ENCODE data around the gene CAMK1D.
"Not testable (repeated sequence)": the region's sequence is repeated elsewhere in the genome, so short reads cannot be mapped to it uniquely, and the experiment has no call there.

CAMK1D gene

GRCh38 chr10:12480440-12480839 lies 131.1 kb downstream of the CAMK1D start:
- no peak for ATAC-seq
- no peak for DNase-seq
- Mint-ChIP-seq H3K4me3 (no peak overlapping the region), H3K27ac (no peak overlapping the region), H3K27me3 (no peaks in the 10 kb centered on the region), H3K9me3 (no peaks in the 10 kb centered on the region), H3K36me3 (ENCODE audit: low read depth) (peaks cover 3% of the 10 kb centered on the region), H3K4me1 (peaks cover 24% of the 10 kb centered on the region)

- no peaks in the 10 kb centered on the region for H3K9me3 Mint-ChIP-seq
- no peaks in the 10 kb centered on the region for H3K27me3 Mint-ChIP-seq
- ATAC-seq (no peak), DNase-seq (no peak)
- peaks cover 3% of the 10 kb centered on the region for H3K36me3 Mint-ChIP-seq (ENCODE audit: low read depth)
- H3K4me3 Mint-ChIP-seq, result no peak overlapping the region
- no peak overlapping the region for H3K27ac Mint-ChIP-seq
- H3K4me1 Mint-ChIP-seq, result peaks cover 26% of the 10 kb centered on the region
Observed at GRCh38 chr10:12481924-12482323, 132.6 kb downstream of the CAMK1D start.

DNA sequence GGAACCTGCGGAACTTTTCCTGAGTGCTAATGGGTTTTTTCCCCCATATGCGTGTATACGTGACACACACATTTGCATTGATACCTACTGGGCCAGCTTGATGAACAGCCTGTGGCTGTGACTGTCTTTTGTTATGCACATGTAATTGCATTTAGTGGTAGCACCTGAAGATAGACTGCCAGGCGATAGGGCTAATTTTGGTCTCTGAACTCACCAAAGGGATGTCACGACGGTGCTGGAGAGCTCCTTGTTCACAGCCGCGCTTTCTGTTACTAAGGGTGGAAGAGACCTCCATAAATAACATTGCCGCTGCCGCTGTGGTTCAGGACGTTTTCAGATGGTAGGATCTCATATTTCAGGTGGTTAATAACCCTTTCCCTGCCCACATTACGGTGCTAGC lies 133.2 kb downstream of the CAMK1D start:
- no peak for ATAC-seq
- Mint-ChIP-seq H3K27ac (no peak overlapping the region), H3K27me3 (no peaks in the 10 kb centered on the region), H3K4me3 (no peak overlapping the region), H3K4me1 (peaks cover 24% of the 10 kb centered on the region), H3K36me3 (ENCODE audit: low read depth) (peaks cover 3% of the 10 kb centered on the region), H3K9me3 (no peaks in the 10 kb centered on the region)
- DNase-seq, result no peak

DNA sequence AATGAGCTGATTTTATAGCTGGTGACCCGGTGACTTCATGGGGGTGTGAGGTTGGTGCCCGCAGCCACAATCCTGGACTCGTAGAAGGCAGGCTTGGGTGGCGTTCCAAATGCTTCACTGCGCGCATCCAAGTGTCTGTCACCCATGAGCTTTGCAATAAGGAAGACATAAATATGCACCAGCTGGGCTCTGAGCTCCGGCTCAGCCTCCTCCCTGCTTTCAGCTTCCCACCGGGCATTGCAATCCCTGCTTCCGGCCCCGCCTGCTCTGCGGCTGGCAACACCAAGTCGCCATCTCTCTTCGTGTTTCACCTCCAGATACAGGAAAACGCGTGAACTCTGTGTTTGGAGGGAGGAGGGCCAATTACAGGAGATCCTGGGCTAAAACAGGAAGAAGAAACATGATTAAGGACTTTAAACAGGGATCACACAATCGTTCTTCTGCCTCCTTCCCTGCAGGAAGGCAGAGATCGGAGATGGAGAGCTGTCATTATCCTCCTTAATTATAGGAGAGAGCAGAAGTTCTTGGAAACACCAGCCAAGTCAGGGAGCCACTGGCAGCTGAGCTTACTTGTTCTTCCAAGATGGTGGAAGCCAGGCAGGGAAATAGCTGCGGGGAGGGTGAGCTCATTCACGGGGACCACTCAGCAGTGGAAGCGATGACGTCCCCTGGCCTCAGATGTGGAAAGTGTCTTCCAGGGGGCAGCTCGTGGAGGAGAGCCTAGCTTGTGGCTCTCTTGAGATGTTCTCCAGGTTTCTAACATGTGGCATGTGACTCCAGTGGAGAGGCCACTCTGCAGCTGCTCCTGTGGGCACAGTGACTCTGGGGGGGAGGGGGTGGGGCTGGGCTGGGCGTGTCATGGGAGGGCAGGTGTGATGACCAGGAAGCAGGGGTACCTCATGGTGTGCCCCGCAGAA lies 134.9 kb downstream of the CAMK1D start:
- H3K9me3 Mint-ChIP-seq, result no peaks in the 10 kb centered on the region
- no peak for DNase-seq
- peaks cover 21% of the 10 kb centered on the region for H3K4me1 Mint-ChIP-seq

GRCh38 chr10:12484941-12485805 lies 135.8 kb downstream of the CAMK1D start:
- no peaks in the 10 kb centered on the region for H3K27me3 Mint-ChIP-seq
- no peak overlapping the region for H3K4me3 Mint-ChIP-seq
- H3K36me3 Mint-ChIP-seq (ENCODE audit: low read depth), result no peaks in the 10 kb centered on the region
- DNase-seq (peak; percentile 23), ATAC-seq (peak; percentile 68)
- peaks cover 20% of the 10 kb centered on the region for H3K4me1 Mint-ChIP-seq
- peak overlapping the region; percentile 15 for H3K27ac Mint-ChIP-seq
- no peaks in the 10 kb centered on the region for H3K9me3 Mint-ChIP-seq

More for the DNA sequence above, 134.9 kb downstream of the CAMK1D start:
- Mint-ChIP-seq H3K4me3 (no peak overlapping the region), H3K27ac (no peak overlapping the region), H3K36me3 (ENCODE audit: low read depth) (no peaks in the 10 kb centered on the region), H3K27me3 (no peaks in the 10 kb centered on the region)
- ATAC-seq, result no peak

GRCh38 chr10:12487366-12487765 lies 138.0 kb downstream of the CAMK1D start:
- Mint-ChIP-seq H3K36me3 (ENCODE audit: low read depth) (no peaks in the 10 kb centered on the region), H3K27me3 (no peaks in the 10 kb centered on the region), H3K27ac (no peak overlapping the region), H3K4me1 (peaks cover 18% of the 10 kb centered on the region), H3K9me3 (no peaks in the 10 kb centered on the region), H3K4me3 (no peak overlapping the region)
- ATAC-seq (no peak), DNase-seq (no peak)

- Mint-ChIP-seq H3K27ac (no peak overlapping the region), H3K27me3 (no peaks in the 10 kb centered on the region), H3K9me3 (no peaks in the 10 kb centered on the region), H3K4me1 (peaks cover 16% of the 10 kb centered on the region), H3K36me3 (ENCODE audit: low read depth) (no peaks in the 10 kb centered on the region), H3K4me3 (no peak overlapping the region)
- ATAC-seq (no peak), DNase-seq (no peak)
Observed at GRCh38 chr10:12488626-12489025, 139.3 kb downstream of the CAMK1D start.

DNA sequence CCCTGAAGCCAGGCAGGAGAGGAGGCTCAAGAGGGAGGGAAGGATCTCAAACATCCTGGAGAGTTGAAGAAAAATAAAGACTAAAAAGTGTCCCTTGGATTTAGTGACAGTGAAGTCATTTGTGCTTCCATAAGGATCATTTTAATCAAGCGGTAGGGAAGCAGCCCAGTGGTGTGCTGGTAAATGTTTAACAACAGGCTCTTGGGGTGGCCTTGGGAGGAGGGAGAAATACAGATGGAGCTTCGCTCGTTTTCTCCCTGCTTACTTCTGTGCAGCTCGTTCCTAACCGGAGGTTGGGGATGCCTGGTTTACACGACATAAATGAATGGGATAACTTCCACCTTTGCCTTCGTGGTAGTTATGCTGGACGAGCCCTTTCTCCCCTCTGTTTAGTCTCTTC lies 140.0 kb downstream of the CAMK1D start:
- no peak for DNase-seq
- Mint-ChIP-seq H3K36me3 (ENCODE audit: low read depth) (no peaks in the 10 kb centered on the region), H3K9me3 (no peaks in the 10 kb centered on the region), H3K4me3 (no peak overlapping the region), H3K27ac (no peak overlapping the region), H3K4me1 (peaks cover 14% of the 10 kb centered on the region), H3K27me3 (no peaks in the 10 kb centered on the region)
- ATAC-seq, result no peak

- Mint-ChIP-seq H3K4me3 (no peak overlapping the region), H3K36me3 (ENCODE audit: low read depth) (no peaks in the 10 kb centered on the region), H3K9me3 (no peaks in the 10 kb centered on the region), H3K27me3 (no peaks in the 10 kb centered on the region), H3K4me1 (peaks cover 10% of the 10 kb centered on the region), H3K27ac (no peak overlapping the region)
- ATAC-seq (no peak), DNase-seq (no peak)
Observed at GRCh38 chr10:12489806-12490205, 140.5 kb downstream of the CAMK1D start.

DNA sequence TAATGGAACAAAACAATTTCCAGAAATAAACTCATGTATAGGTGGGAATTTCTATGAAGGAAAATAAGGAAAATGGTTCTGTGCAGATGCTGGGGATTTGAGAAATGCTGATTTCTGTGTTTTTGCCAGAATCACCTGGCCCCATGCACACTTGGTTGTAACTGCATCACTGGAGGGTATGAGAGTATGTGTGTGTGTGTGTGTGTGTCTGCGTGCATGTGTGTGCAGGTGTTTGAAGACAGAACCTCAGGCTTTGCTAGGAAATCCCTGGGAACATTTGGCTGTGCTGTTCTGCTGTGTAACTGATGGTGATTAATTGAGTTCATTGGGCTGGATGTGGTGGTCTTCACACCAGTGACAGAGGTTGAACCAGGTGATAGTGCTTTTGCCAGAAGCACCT lies 141.6 kb downstream of the CAMK1D start:
- no peaks in the 10 kb centered on the region for H3K27me3 Mint-ChIP-seq
- DNase-seq, result no peak
- no peak overlapping the region for H3K27ac Mint-ChIP-seq
- H3K4me1 Mint-ChIP-seq, result peaks cover 2% of the 10 kb centered on the region
- no peak overlapping the region for H3K4me3 Mint-ChIP-seq
- ATAC-seq, result no peak
- H3K9me3 Mint-ChIP-seq, result no peaks in the 10 kb centered on the region
- H3K36me3 Mint-ChIP-seq (ENCODE audit: low read depth), result no peaks in the 10 kb centered on the region

GRCh38 chr10:12491491-12491890 lies 142.1 kb downstream of the CAMK1D start:
- Mint-ChIP-seq H3K36me3 (ENCODE audit: low read depth) (no peaks in the 10 kb centered on the region), H3K27me3 (no peaks in the 10 kb centered on the region), H3K4me3 (no peak overlapping the region), H3K4me1 (peaks cover 2% of the 10 kb centered on the region), H3K9me3 (no peaks in the 10 kb centered on the region), H3K27ac (no peak overlapping the region)
- DNase-seq (no peak), ATAC-seq (no peak)

- Mint-ChIP-seq H3K27me3 (no peaks in the 10 kb centered on the region), H3K4me3 (no peak overlapping the region), H3K27ac (no peak overlapping the region), H3K4me1 (peaks cover 2% of the 10 kb centered on the region), H3K36me3 (ENCODE audit: low read depth) (no peaks in the 10 kb centered on the region), H3K9me3 (no peaks in the 10 kb centered on the region)
- DNase-seq (no peak), ATAC-seq (no peak)
Observed at GRCh38 chr10:12492016-12492415, 142.7 kb downstream of the CAMK1D start.

- H3K36me3 Mint-ChIP-seq (ENCODE audit: low read depth); H3K4me3 Mint-ChIP-seq; H3K27ac Mint-ChIP-seq; ATAC-seq; DNase-seq; H3K9me3 Mint-ChIP-seq; H3K27me3 Mint-ChIP-seq: not testable (repeated sequence)
- H3K4me1 Mint-ChIP-seq, result peaks cover 31% of the 10 kb centered on the region
Observed at GRCh38 chr10:12497046-12497445, 147.7 kb downstream of the CAMK1D start.

GRCh38 chr10:12499076-12499986 lies 150.0 kb downstream of the CAMK1D start:
- no peaks in the 10 kb centered on the region for H3K9me3 Mint-ChIP-seq
- no peaks in the 10 kb centered on the region for H3K27me3 Mint-ChIP-seq
- DNase-seq, result no peak
- peaks cover 33% of the 10 kb centered on the region for H3K4me1 Mint-ChIP-seq
- peaks cover 3% of the 10 kb centered on the region for H3K36me3 Mint-ChIP-seq (ENCODE audit: low read depth)
- H3K4me3 Mint-ChIP-seq, result no peak overlapping the region
- H3K27ac Mint-ChIP-seq, result no peak overlapping the region
- ATAC-seq, result no peak

Measured in activated naive CD8-positive, alpha-beta T cell treated with anti-CD3 and anti-CD28 coated beads, Interleukin-2, amount 50 U/mL, for 24 hours (primary cell).